Measurements from ENCODE around the gene CCT3. TPM values are rescaled to one million over a fixed set of nuclear protein-coding genes. Genes with fewer than 3 reads are reported as not detected.
"Not testable (repeated sequence)": the region's sequence is repeated elsewhere in the genome, so short reads cannot be mapped to it uniquely, and the experiment has no call there.

Gene CCT3
- total and polyA plus RNA-seq, 2 experiments from 2014 or later = 405 to 618 TPM

DNA sequence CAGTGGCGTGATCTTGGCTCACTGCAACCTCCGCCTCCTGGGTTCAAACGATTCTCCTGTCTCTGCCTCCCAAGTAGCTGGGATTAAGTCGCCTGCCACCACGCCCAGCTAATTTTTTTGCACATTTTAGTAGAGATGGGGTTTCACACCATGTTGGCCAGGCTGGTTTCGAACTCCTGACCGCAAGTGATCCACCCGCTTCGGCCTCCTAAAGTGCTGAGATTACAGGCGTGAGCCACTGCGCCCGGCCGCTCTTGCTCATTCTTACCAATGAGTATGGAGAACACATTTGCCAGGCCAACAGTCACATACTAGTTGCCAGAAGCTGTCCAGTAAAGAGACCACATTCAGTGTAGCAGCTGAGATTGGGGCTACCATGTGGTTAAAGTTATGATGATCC lies 14.4 kb upstream of the CCT3 start:
- H3F3A ChIP-seq (replicated peaks; ENCODE audit: low read depth); H2AFZ ChIP-seq; H3K27me3 ChIP-seq (ENCODE audit: insufficient read depth); DNase-seq (ENCODE audit: low spot score); H3K4me3 ChIP-seq; ATAC-seq; H3K79me2 ChIP-seq (replicated peaks; ENCODE audit: insufficient read depth); H4K20me1 ChIP-seq (replicated peaks; ENCODE audit: insufficient read depth); H3K4me3 Mint-ChIP-seq; H3K4me1 Mint-ChIP-seq; H3K4me2 ChIP-seq; H3K9me3 Mint-ChIP-seq; H3K4me1 ChIP-seq (ENCODE audit: insufficient read depth); H3K36me3 Mint-ChIP-seq (ENCODE audit: low read depth); H3K9me2 ChIP-seq (ENCODE audit: insufficient read depth); H3K36me3 ChIP-seq (ENCODE audit: insufficient read depth); H3K27me3 Mint-ChIP-seq (ENCODE audit: insufficient read depth, low read depth, poor library complexity); H3K27ac Mint-ChIP-seq; H3K27ac ChIP-seq (ENCODE audit: low read depth): not testable (repeated sequence)

DNA sequence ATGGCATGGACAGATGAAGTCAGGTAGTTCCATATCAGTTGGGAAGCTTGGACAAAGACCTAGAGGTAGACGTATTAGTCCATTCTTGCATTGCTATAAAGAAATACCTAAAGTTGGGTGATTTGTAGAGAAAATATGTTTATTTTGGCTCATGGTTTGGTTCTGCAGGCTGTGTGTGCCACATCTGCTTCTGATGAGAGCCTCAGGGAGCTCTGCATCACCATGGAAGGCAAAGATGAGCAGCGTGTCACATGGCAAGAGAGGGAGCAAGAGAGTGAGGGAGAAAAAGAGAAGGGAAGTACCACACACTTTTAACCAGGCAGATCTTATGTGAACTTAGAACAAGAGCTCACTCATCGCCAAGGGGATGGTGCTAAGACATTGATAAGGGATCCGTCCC lies 9.2 kb upstream of the CCT3 start:
- DNase-seq (ENCODE audit: low spot score) (no peak), ATAC-seq (no peak)
- H2AFZ ChIP-seq = no peak overlapping the region
- no peak overlapping the region for H3K4me3 ChIP-seq
- no peaks in the 10 kb centered on the region for H3K4me1 Mint-ChIP-seq
- no peak overlapping the region for H3K27ac ChIP-seq (ENCODE audit: low read depth)
- H3K36me3 ChIP-seq (ENCODE audit: insufficient read depth) = no peaks in the 10 kb centered on the region
- H3K27me3 ChIP-seq (ENCODE audit: insufficient read depth) = no peaks in the 10 kb centered on the region
- H3K9me2 ChIP-seq (ENCODE audit: insufficient read depth) = no peaks in the 10 kb centered on the region
- no peaks in the 10 kb centered on the region for H3K4me1 ChIP-seq (ENCODE audit: insufficient read depth)
- H3K36me3 Mint-ChIP-seq (ENCODE audit: low read depth) = no peaks in the 10 kb centered on the region
- no peak overlapping the region for H3K4me2 ChIP-seq
- no peaks in the 10 kb centered on the region for H3K27me3 Mint-ChIP-seq (ENCODE audit: insufficient read depth, low read depth, poor library complexity)
- no peaks in the 10 kb centered on the region for H3K9me3 Mint-ChIP-seq
- no peak for TF ChIP-seq ZNF114 (CRISPR knock-in tag; IDR thresholded peaks at IDR 0.05)
- no peak for TF ChIP-seq ZNF331 (CRISPR knock-in tag; IDR thresholded peaks at IDR 0.05; ENCODE audit: low read depth)
- TF ChIP-seq, protein P1, sequence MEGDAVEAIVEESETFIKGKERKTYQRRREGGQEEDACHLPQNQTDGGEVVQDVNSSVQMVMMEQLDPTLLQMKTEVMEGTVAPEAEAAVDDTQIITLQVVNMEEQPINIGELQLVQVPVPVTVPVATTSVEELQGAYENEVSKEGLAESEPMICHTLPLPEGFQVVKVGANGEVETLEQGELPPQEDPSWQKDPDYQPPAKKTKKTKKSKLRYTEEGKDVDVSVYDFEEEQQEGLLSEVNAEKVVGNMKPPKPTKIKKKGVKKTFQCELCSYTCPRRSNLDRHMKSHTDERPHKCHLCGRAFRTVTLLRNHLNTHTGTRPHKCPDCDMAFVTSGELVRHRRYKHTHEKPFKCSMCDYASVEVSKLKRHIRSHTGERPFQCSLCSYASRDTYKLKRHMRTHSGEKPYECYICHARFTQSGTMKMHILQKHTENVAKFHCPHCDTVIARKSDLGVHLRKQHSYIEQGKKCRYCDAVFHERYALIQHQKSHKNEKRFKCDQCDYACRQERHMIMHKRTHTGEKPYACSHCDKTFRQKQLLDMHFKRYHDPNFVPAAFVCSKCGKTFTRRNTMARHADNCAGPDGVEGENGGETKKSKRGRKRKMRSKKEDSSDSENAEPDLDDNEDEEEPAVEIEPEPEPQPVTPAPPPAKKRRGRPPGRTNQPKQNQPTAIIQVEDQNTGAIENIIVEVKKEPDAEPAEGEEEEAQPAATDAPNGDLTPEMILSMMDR (conservative IDR thresholded peaks at IDR 0.05; ENCODE audit: low read depth in 2 of 2) = no peak
- TF ChIP-seq NANOG (IDR thresholded peaks at IDR 0.05; ENCODE audit: borderline replicate concordance) = no peak
- no peak for TF ChIP-seq CREB1 (CRISPR knock-in tag; IDR thresholded peaks at IDR 0.05; ENCODE audit: low read depth)
- no peak for TF ChIP-seq EZH2 (IDR thresholded peaks at IDR 0.05; ENCODE audit: low read depth, unreplicated experiment)
- TF ChIP-seq, protein P2, sequence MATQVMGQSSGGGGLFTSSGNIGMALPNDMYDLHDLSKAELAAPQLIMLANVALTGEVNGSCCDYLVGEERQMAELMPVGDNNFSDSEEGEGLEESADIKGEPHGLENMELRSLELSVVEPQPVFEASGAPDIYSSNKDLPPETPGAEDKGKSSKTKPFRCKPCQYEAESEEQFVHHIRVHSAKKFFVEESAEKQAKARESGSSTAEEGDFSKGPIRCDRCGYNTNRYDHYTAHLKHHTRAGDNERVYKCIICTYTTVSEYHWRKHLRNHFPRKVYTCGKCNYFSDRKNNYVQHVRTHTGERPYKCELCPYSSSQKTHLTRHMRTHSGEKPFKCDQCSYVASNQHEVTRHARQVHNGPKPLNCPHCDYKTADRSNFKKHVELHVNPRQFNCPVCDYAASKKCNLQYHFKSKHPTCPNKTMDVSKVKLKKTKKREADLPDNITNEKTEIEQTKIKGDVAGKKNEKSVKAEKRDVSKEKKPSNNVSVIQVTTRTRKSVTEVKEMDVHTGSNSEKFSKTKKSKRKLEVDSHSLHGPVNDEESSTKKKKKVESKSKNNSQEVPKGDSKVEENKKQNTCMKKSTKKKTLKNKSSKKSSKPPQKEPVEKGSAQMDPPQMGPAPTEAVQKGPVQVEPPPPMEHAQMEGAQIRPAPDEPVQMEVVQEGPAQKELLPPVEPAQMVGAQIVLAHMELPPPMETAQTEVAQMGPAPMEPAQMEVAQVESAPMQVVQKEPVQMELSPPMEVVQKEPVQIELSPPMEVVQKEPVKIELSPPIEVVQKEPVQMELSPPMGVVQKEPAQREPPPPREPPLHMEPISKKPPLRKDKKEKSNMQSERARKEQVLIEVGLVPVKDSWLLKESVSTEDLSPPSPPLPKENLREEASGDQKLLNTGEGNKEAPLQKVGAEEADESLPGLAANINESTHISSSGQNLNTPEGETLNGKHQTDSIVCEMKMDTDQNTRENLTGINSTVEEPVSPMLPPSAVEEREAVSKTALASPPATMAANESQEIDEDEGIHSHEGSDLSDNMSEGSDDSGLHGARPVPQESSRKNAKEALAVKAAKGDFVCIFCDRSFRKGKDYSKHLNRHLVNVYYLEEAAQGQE (IDR thresholded peaks at IDR 0.05; ENCODE audit: unreplicated experiment) = no peak
- no peak for TF ChIP-seq EZH2phosphoT487 (IDR thresholded peaks at IDR 0.05; ENCODE audit: unreplicated experiment)
- no peak for TF ChIP-seq STAT1 (IDR thresholded peaks at IDR 0.05; ENCODE audit: unreplicated experiment)
- TF ChIP-seq JUNB (IDR thresholded peaks at IDR 0.05; ENCODE audit: unreplicated experiment) = no peak
- no peak overlapping the region for H3K4me3 Mint-ChIP-seq
- no peaks in the 10 kb centered on the region; the same call in 1 of the 2 replicates for H4K20me1 ChIP-seq (replicated peaks; ENCODE audit: insufficient read depth)
- no peaks in the 10 kb centered on the region; the same call in 1 of the 2 replicates for H3F3A ChIP-seq (replicated peaks; ENCODE audit: low read depth)
- H3K27ac Mint-ChIP-seq = no peak overlapping the region
- H3K79me2 ChIP-seq (replicated peaks; ENCODE audit: insufficient read depth) = no peaks in the 10 kb centered on the region

Data from GM23338 (cell line).